ENCODE results near the gene ANKRD62.

Gene ANKRD62

DNA sequence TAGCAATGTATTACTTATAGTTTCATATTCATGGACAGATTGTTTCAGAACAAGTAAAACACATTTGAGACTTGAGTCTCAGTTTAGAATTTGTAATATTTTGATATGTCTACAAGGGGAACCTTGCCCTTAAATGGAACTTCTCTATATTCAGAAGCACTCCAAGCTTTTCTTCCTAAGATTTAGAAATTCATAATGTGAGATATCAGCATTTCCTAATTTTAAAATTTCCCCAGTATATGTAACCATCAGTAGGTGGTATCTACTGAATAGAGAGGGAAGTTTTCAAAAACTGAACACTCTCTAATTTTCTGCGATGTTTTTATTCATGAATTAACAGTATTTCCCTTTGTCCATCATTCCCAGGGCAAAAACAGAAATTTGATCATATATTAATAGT, 7.6 kb downstream of the ANKRD62 start:
- no peak overlapping the region for H3K27ac ChIP-seq (ENCODE audit: extremely low read depth, low read depth, low read length)
- ChIA-PET CTCF (interaction anchor here (1.0 to 3.2 kb wide), 2 partner anchors 135 to 137 kb away, joined by 3 to 11 read pairs; no protein-coding TSS in a partner anchor), POLR2A (no interaction called here)
- no peaks in the 10 kb centered on the region for H3K9me3 ChIP-seq (ENCODE audit: control insufficient read depth, insufficient read depth, low read depth, low read length)
- no peaks in the 10 kb centered on the region for H3K4me1 ChIP-seq (ENCODE audit: control insufficient read depth, insufficient read depth, low read length)
- no peaks in the 10 kb centered on the region for H3K36me3 ChIP-seq (ENCODE audit: control insufficient read depth in 2 of 2, insufficient read depth in 1 of 2, low read length in 2 of 2)
- no peak for TF ChIP-seq ZIC2 (tag by site-specific recombination; IDR thresholded peaks at IDR 0.05)
- no peak for TF ChIP-seq ZNF658 (tag by site-specific recombination; IDR thresholded peaks at IDR 0.05)
- no peak for TF ChIP-seq SCRT1 (tag by site-specific recombination; IDR thresholded peaks at IDR 0.05; ENCODE audit: borderline replicate concordance)
- no peak for TF ChIP-seq ZNF239 (tag by site-specific recombination; IDR thresholded peaks at IDR 0.05)
- TF ChIP-seq ZBTB20 (tag by site-specific recombination; IDR thresholded peaks at IDR 0.05): no peak
- TF ChIP-seq, protein P1, sequence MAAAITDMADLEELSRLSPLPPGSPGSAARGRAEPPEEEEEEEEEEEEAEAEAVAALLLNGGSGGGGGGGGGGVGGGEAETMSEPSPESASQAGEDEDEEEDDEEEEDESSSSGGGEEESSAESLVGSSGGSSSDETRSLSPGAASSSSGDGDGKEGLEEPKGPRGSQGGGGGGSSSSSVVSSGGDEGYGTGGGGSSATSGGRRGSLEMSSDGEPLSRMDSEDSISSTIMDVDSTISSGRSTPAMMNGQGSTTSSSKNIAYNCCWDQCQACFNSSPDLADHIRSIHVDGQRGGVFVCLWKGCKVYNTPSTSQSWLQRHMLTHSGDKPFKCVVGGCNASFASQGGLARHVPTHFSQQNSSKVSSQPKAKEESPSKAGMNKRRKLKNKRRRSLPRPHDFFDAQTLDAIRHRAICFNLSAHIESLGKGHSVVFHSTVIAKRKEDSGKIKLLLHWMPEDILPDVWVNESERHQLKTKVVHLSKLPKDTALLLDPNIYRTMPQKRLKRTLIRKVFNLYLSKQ (tag by site-specific recombination; IDR thresholded peaks at IDR 0.05; ENCODE audit: borderline replicate concordance): no peak
- no peak for TF ChIP-seq ZNF521 (tag by site-specific recombination; IDR thresholded peaks at IDR 0.05)
- no peak for TF ChIP-seq ZNF777 (tag by site-specific recombination; IDR thresholded peaks at IDR 0.05; ENCODE audit: borderline replicate concordance)
- no peak for TF ChIP-seq KLF8 (tag by site-specific recombination; IDR thresholded peaks at IDR 0.05)
- no peak for TF ChIP-seq HOXD13 (CRISPR knock-in tag; IDR thresholded peaks at IDR 0.05; ENCODE audit: borderline replicate concordance)
- H3K4me3 ChIP-seq (ENCODE audit: low read depth, low read length): no peak overlapping the region

- no peaks in the 10 kb centered on the region for H3K4me1 ChIP-seq (ENCODE audit: control insufficient read depth, insufficient read depth, low read length)
- H3K27ac ChIP-seq (ENCODE audit: extremely low read depth, low read depth, low read length): no peak overlapping the region
- ChIA-PET CTCF (interaction anchor here (0.6 kb wide), 2 partner anchors 134 to 331 kb away, joined by 3 read pairs; no protein-coding TSS in a partner anchor), POLR2A (no interaction called here)
- TF ChIP-seq ZNF660 (tag by site-specific recombination; IDR thresholded peaks at IDR 0.05): no peak
- TF ChIP-seq ZNF529 (tag by site-specific recombination; IDR thresholded peaks at IDR 0.05; ENCODE audit: insufficient replicate concordance): no peak
- TF ChIP-seq ZNF610 (tag by site-specific recombination; IDR thresholded peaks at IDR 0.05; ENCODE audit: borderline replicate concordance): no peak
- no peak for TF ChIP-seq ZNF132 (tag by site-specific recombination; IDR thresholded peaks at IDR 0.05; ENCODE audit: borderline replicate concordance)
- no peak for TF ChIP-seq ZNF677 (tag by site-specific recombination; IDR thresholded peaks at IDR 0.05)
- TF ChIP-seq ZBTB17 (tag by site-specific recombination; IDR thresholded peaks at IDR 0.05): no peak
- no peak for TF ChIP-seq ZNF133 (tag by site-specific recombination; IDR thresholded peaks at IDR 0.05)
- no peak for TF ChIP-seq ZNF311 (tag by site-specific recombination; IDR thresholded peaks at IDR 0.05; ENCODE audit: borderline replicate concordance)
- no peaks in the 10 kb centered on the region for H3K9me3 ChIP-seq (ENCODE audit: control insufficient read depth, insufficient read depth, low read depth, low read length)
- H3K36me3 ChIP-seq (ENCODE audit: control insufficient read depth in 2 of 2, insufficient read depth in 1 of 2, low read length in 2 of 2): no peaks in the 10 kb centered on the region
- H3K4me3 ChIP-seq (ENCODE audit: low read depth, low read length): no peak overlapping the region
Measured at GRCh38 chr18:12102136-12102842, 8.6 kb downstream of the ANKRD62 start.

GRCh38 chr18:12106471-12106870, 12.8 kb downstream of the ANKRD62 start:
- Histone ChIP-seq H3K4me3 (ENCODE audit: low read depth, low read length) (no peak overlapping the region), H3K9me3 (ENCODE audit: control insufficient read depth, insufficient read depth, low read depth, low read length) (no peaks in the 10 kb centered on the region), H3K4me1 (ENCODE audit: control insufficient read depth, insufficient read depth, low read length) (no peaks in the 10 kb centered on the region), H3K36me3 (ENCODE audit: control insufficient read depth in 2 of 2, insufficient read depth in 1 of 2, low read length in 2 of 2) (no peaks in the 10 kb centered on the region), H3K27ac (ENCODE audit: extremely low read depth, low read depth, low read length) (no peak overlapping the region)
- TF ChIP-seq ZNF239 (tag by site-specific recombination; IDR thresholded peaks at IDR 0.05): no peak
- TF ChIP-seq PRDM1 (tag by site-specific recombination; IDR thresholded peaks at IDR 0.05): 0 out of 2 replicates have a peak, but pooled peaks have one; percentile 7
- ChIA-PET POLR2A (no interaction called here), CTCF (interaction anchor here (0.6 kb wide), 1 partner anchor 130 kb away, joined by 3 read pairs; no protein-coding TSS in a partner anchor)

Measured in HEK293 (cell line).